Measurements from ENCODE around the gene ADAT1.

The ADAT1 gene

GRCh38 chr16:75632857-75633256, 9.8 kb upstream of the ADAT1 start:
- H3K4me1 ChIP-seq (ENCODE audit: insufficient read depth, low read length), result no peaks in the 10 kb centered on the region
- no peaks in the 10 kb centered on the region for H3K9me3 ChIP-seq (ENCODE audit: control insufficient read depth, insufficient read depth, low read length)
- H3K36me3 ChIP-seq (ENCODE audit: insufficient read depth, low read length), result peaks cover 69% of the 10 kb centered on the region

GRCh38 chr16:75630052-75630451, 7.0 kb upstream of the ADAT1 start:
- no peak overlapping the region for H3K9ac ChIP-seq (ENCODE audit: low read depth, low read length)
- peaks cover 60% of the 10 kb centered on the region for H3K36me3 ChIP-seq (ENCODE audit: insufficient read depth, low read length)
- no peaks in the 10 kb centered on the region for H3K4me1 ChIP-seq (ENCODE audit: insufficient read depth, low read length)
- no peaks in the 10 kb centered on the region for H3K9me3 ChIP-seq (ENCODE audit: control insufficient read depth, insufficient read depth, low read length)

More at GRCh38 chr16:75632857-75633256, 9.8 kb upstream of the ADAT1 start:
- H3K9ac ChIP-seq (ENCODE audit: low read depth, low read length), result no peak overlapping the region

- no peaks in the 10 kb centered on the region for H3K4me1 ChIP-seq (ENCODE audit: insufficient read depth, low read length)
- H3K9ac ChIP-seq (ENCODE audit: low read depth, low read length), result no peak overlapping the region
- H3K36me3 ChIP-seq (ENCODE audit: insufficient read depth, low read length), result peaks cover 57% of the 10 kb centered on the region
- H3K9me3 ChIP-seq (ENCODE audit: control insufficient read depth, insufficient read depth, low read length), result no peaks in the 10 kb centered on the region
These were observed 6.1 kb upstream of the ADAT1 start for GRCh38 chr16:75629132-75629531.

GRCh38 chr16:75628351-75628750, 5.3 kb upstream of the ADAT1 start:
- H3K4me1 ChIP-seq (ENCODE audit: insufficient read depth, low read length), result no peaks in the 10 kb centered on the region
- H3K9me3 ChIP-seq (ENCODE audit: control insufficient read depth, insufficient read depth, low read length), result no peaks in the 10 kb centered on the region
- peaks cover 51% of the 10 kb centered on the region for H3K36me3 ChIP-seq (ENCODE audit: insufficient read depth, low read length)
- H3K9ac ChIP-seq (ENCODE audit: low read depth, low read length), result no peak overlapping the region

- Histone ChIP-seq H3K9me3 (ENCODE audit: control insufficient read depth, insufficient read depth, low read length) (no peaks in the 10 kb centered on the region), H3K36me3 (ENCODE audit: insufficient read depth, low read length) (peaks cover 46% of the 10 kb centered on the region), H3K4me1 (ENCODE audit: insufficient read depth, low read length) (no peaks in the 10 kb centered on the region), H3K9ac (ENCODE audit: low read depth, low read length) (no peak overlapping the region)
These were observed 4.8 kb upstream of the ADAT1 start for GRCh38 chr16:75627851-75628250.

GRCh38 chr16:75626806-75627205, 3.7 kb upstream of the ADAT1 start:
- peaks cover 43% of the 10 kb centered on the region for H3K36me3 ChIP-seq (ENCODE audit: insufficient read depth, low read length)

GRCh38 chr16:75624921-75625334, 1.8 kb upstream of the ADAT1 start:
- H3K4me1 ChIP-seq (ENCODE audit: insufficient read depth, low read length), result no peaks in the 10 kb centered on the region
- H3K9ac ChIP-seq (ENCODE audit: low read depth, low read length), result no peak overlapping the region
- H3K9me3 ChIP-seq (ENCODE audit: control insufficient read depth, insufficient read depth, low read length), result no peaks in the 10 kb centered on the region
- peaks cover 30% of the 10 kb centered on the region for H3K36me3 ChIP-seq (ENCODE audit: insufficient read depth, low read length)

More at GRCh38 chr16:75626806-75627205, 3.7 kb upstream of the ADAT1 start:
- Histone ChIP-seq H3K9me3 (ENCODE audit: control insufficient read depth, insufficient read depth, low read length) (no peaks in the 10 kb centered on the region), H3K4me1 (ENCODE audit: insufficient read depth, low read length) (no peaks in the 10 kb centered on the region), H3K9ac (ENCODE audit: low read depth, low read length) (no peak overlapping the region)

GRCh38 chr16:75621170-75621477, 2.0 kb downstream of the ADAT1 start:
- H3K9ac ChIP-seq (ENCODE audit: low read depth, low read length), result no peak overlapping the region
- H3K4me1 ChIP-seq (ENCODE audit: insufficient read depth, low read length), result no peaks in the 10 kb centered on the region
- H3K9me3 ChIP-seq (ENCODE audit: control insufficient read depth, insufficient read depth, low read length), result no peaks in the 10 kb centered on the region
- peaks cover 20% of the 10 kb centered on the region for H3K36me3 ChIP-seq (ENCODE audit: insufficient read depth, low read length)

GRCh38 chr16:75620326-75621169, 2.5 kb downstream of the ADAT1 start:
- H3K9me3 ChIP-seq (ENCODE audit: control insufficient read depth, insufficient read depth, low read length), result no peaks in the 10 kb centered on the region
- peaks cover 19% of the 10 kb centered on the region for H3K36me3 ChIP-seq (ENCODE audit: insufficient read depth, low read length)
- no peaks in the 10 kb centered on the region for H3K4me1 ChIP-seq (ENCODE audit: insufficient read depth, low read length)
- no peak overlapping the region for H3K9ac ChIP-seq (ENCODE audit: low read depth, low read length)

- no peak overlapping the region for H3K9ac ChIP-seq (ENCODE audit: low read depth, low read length)
- H3K9me3 ChIP-seq (ENCODE audit: control insufficient read depth, insufficient read depth, low read length), result no peaks in the 10 kb centered on the region
- H3K36me3 ChIP-seq (ENCODE audit: insufficient read depth, low read length), result peaks cover 28% of the 10 kb centered on the region
- H3K4me1 ChIP-seq (ENCODE audit: insufficient read depth, low read length), result no peaks in the 10 kb centered on the region
These were observed 4.3 kb downstream of the ADAT1 start for GRCh38 chr16:75618780-75619179.

- Histone ChIP-seq H3K36me3 (ENCODE audit: insufficient read depth, low read length) (peaks cover 32% of the 10 kb centered on the region), H3K9me3 (ENCODE audit: control insufficient read depth, insufficient read depth, low read length) (no peaks in the 10 kb centered on the region), H3K9ac (ENCODE audit: low read depth, low read length) (no peak overlapping the region), H3K4me1 (ENCODE audit: insufficient read depth, low read length) (no peaks in the 10 kb centered on the region)
These were observed 6.0 kb downstream of the ADAT1 start for GRCh38 chr16:75617121-75617520.

GRCh38 chr16:75616521-75617010, 6.5 kb downstream of the ADAT1 start:
- Histone ChIP-seq H3K36me3 (ENCODE audit: insufficient read depth, low read length) (peaks cover 35% of the 10 kb centered on the region), H3K9ac (ENCODE audit: low read depth, low read length) (no peak overlapping the region), H3K4me1 (ENCODE audit: insufficient read depth, low read length) (no peaks in the 10 kb centered on the region), H3K9me3 (ENCODE audit: control insufficient read depth, insufficient read depth, low read length) (no peaks in the 10 kb centered on the region)

- H3K9me3 ChIP-seq (ENCODE audit: control insufficient read depth, insufficient read depth, low read length), result no peaks in the 10 kb centered on the region
- no peak overlapping the region for H3K9ac ChIP-seq (ENCODE audit: low read depth, low read length)
- no peaks in the 10 kb centered on the region for H3K4me1 ChIP-seq (ENCODE audit: insufficient read depth, low read length)
- H3K36me3 ChIP-seq (ENCODE audit: insufficient read depth, low read length), result peaks cover 38% of the 10 kb centered on the region
These were observed 7.5 kb downstream of the ADAT1 start for GRCh38 chr16:75615619-75616018.

- H3K9ac ChIP-seq (ENCODE audit: low read depth, low read length), result no peak overlapping the region
- H3K4me1 ChIP-seq (ENCODE audit: insufficient read depth, low read length), result no peaks in the 10 kb centered on the region
- H3K9me3 ChIP-seq (ENCODE audit: control insufficient read depth, insufficient read depth, low read length), result no peaks in the 10 kb centered on the region
- H3K36me3 ChIP-seq (ENCODE audit: insufficient read depth, low read length), result peaks cover 41% of the 10 kb centered on the region
These were observed 8.8 kb downstream of the ADAT1 start for GRCh38 chr16:75614066-75614897.

- Histone ChIP-seq H3K9me3 (ENCODE audit: control insufficient read depth, insufficient read depth, low read length) (no peaks in the 10 kb centered on the region; the same call in 1 of the 2 replicates), H3K4me1 (ENCODE audit: insufficient read depth, low read length) (no peaks in the 10 kb centered on the region), H3K36me3 (ENCODE audit: insufficient read depth, low read length) (peaks cover 37% of the 10 kb centered on the region), H3K9ac (ENCODE audit: low read depth, low read length) (no peak overlapping the region)
These were observed 16.6 kb downstream of the ADAT1 start for GRCh38 chr16:75606507-75606906.
